Liver (tissue), 2 donors: ENCODE data around the gene OR10C1.

Experiments
- FOXA1 ChIP-seq: IDR thresholded peaks from 2 replicates; pipeline ENCODE4 v1.6.1; 2016; ENCODE audit warnings: antibody characterized with exemption
- YY1 ChIP-seq: IDR thresholded peaks from 2 replicates; pipeline ENCODE4 v1.6.1; 2016; ENCODE audit warnings: antibody characterized with exemption, mild to moderate bottlenecking
- TF ChIP-seq, protein P1 (sequence below): fragments of 150-350 bp; IDR thresholded peaks from 2 replicates; pipeline ENCODE4 v1.5.1; 2017; ENCODE audit warnings: improper control_type of control experiment, low read depth, low read length; ENCODE audit not compliant: missing input control
- donor health status: healthy.

DNA sequence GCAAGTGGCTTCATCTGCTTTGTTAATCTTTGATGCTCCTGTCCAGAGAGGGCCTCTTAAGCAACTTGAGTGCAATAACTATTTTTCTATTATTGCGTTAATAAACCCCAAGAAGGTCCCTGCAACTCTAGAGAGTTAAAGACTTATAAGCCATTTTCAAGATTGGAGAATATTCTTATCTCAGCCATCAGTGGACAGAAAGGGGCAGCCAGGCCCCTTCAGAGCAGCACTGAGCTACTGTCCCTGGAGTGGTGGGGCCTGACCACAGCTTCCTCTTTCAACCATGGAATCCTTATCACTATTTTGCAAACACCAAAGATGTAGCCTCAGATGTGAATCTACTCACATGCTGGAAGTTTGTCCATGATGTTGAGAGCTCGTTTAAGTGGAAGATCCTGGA is 51.4 kb downstream of the OR10C1 start:
- TF ChIP-seq YY1 (no peak), FOXA1 (no peak)
- TF ChIP-seq, protein P1, sequence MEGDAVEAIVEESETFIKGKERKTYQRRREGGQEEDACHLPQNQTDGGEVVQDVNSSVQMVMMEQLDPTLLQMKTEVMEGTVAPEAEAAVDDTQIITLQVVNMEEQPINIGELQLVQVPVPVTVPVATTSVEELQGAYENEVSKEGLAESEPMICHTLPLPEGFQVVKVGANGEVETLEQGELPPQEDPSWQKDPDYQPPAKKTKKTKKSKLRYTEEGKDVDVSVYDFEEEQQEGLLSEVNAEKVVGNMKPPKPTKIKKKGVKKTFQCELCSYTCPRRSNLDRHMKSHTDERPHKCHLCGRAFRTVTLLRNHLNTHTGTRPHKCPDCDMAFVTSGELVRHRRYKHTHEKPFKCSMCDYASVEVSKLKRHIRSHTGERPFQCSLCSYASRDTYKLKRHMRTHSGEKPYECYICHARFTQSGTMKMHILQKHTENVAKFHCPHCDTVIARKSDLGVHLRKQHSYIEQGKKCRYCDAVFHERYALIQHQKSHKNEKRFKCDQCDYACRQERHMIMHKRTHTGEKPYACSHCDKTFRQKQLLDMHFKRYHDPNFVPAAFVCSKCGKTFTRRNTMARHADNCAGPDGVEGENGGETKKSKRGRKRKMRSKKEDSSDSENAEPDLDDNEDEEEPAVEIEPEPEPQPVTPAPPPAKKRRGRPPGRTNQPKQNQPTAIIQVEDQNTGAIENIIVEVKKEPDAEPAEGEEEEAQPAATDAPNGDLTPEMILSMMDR: no peak
